Transverse colon (tissue), 4 donors: Measurements from ENCODE around the gene METTL5.

ENCODE experiments used
- CTCF ChIP-seq, 5 experiments: fragments of 200-600 bp in 3 of 5; fragments of 450-650 bp in 2 of 5; sonication (generic) in 3 of 5; IDR thresholded peaks; 1 replicate in 2 of 5; 2 replicates in 3 of 5; pipeline ENCODE4 v1.5.1; 2016 to 2017; ENCODE audit warnings: antibody characterized with exemption in 5 of 5, inconsistent platforms in 3 of 5, mild to moderate bottlenecking in 2 of 5, moderate library complexity in 1 of 5
- EP300 ChIP-seq: sonication (generic); formaldehyde crosslinking; IDR thresholded peaks from one replicate; pipeline ENCODE4 v1.6.1; 2017; ENCODE audit warnings: antibody characterized with exemption, low read depth
- POLR2A ChIP-seq: fragments of 450-650 bp; IDR thresholded peaks from one replicate; pipeline ENCODE4 v1.6.1; 2016; ENCODE audit warnings: antibody characterized with exemption, mild to moderate bottlenecking, moderate library complexity
- POLR2AphosphoS5 ChIP-seq, 3 donors: sonication (generic); formaldehyde crosslinking; IDR thresholded peaks; one replicate each; pipeline ENCODE4 v1.6.1; 2016; ENCODE audit warnings: antibody characterized with exemption in 3 of 3

GRCh38 chr2:169845016-169845415, 20.3 kb upstream of the METTL5 start:
- no peak for TF ChIP-seq POLR2A
- no peak for TF ChIP-seq CTCF (IDR thresholded peaks at IDR 0.05)
- no peak for TF ChIP-seq EP300
- no peak for TF ChIP-seq POLR2AphosphoS5 (IDR thresholded peaks at IDR 0.05)
